Neuronal stem cell (in vitro differentiated cells): Measurements from ENCODE around the gene LRRC18.

ENCODE experiments used
- DNase-seq: peaks from one replicate; pipeline ENCODE4 v3.0.0-alpha.2; 2013; ENCODE audit warnings: low spot score
- H2AFZ ChIP-seq: one replicate; pipeline ENCODE4 v1.6.1; 2013; ENCODE audit warnings: mild to moderate bottlenecking, low read length, inconsistent platforms
- H2AK5ac ChIP-seq: 2 replicates; pipeline ENCODE4 v1.6.1; 2013; ENCODE audit warnings: low read depth, mild to moderate bottlenecking, inconsistent platforms, low read length, moderate library complexity, mixed read lengths
- H2BK120ac ChIP-seq: 2 replicates; pipeline ENCODE4 v1.6.1; 2013; ENCODE audit warnings: low read depth, mild to moderate bottlenecking, inconsistent platforms, low read length, moderate library complexity, mixed read lengths
- H2BK12ac ChIP-seq: one replicate; pipeline ENCODE4 v1.6.1; 2013; ENCODE audit warnings: low read length, inconsistent platforms
- H2BK15ac ChIP-seq: 2 replicates; pipeline ENCODE4 v1.6.1; 2013; ENCODE audit warnings: mild to moderate bottlenecking, low read length, inconsistent platforms, mixed read lengths
- H2BK5ac ChIP-seq: one replicate; pipeline ENCODE4 v1.6.1; 2013; ENCODE audit warnings: inconsistent platforms, mild to moderate bottlenecking, low read length, moderate library complexity
- H3K14ac ChIP-seq: one replicate; pipeline ENCODE4 v1.6.1; 2013; ENCODE audit warnings: low read length, inconsistent platforms
- H3K18ac ChIP-seq: 2 replicates; pipeline ENCODE4 v1.6.1; 2013; ENCODE audit warnings: low read length, inconsistent platforms
- H3K23ac ChIP-seq: 2 replicates; pipeline ENCODE4 v1.6.1; 2013; ENCODE audit warnings: low read depth, mild to moderate bottlenecking, mixed read lengths, low read length, inconsistent platforms; ENCODE audit not compliant: poor library complexity
- H3K27ac ChIP-seq: replicated peaks from 3 replicates; pipeline ENCODE4 v1.5.1; 2013; ENCODE audit warnings: low read length, inconsistent platforms
- H3K27me3 ChIP-seq, 3 experiments: 2 replicates each; pipeline ENCODE4 v1.6.1; 2013; ENCODE audit warnings: low read length in 3 of 3, mild to moderate bottlenecking in 2 of 3, inconsistent platforms in 1 of 3, low read depth in 1 of 3, mixed read lengths in 1 of 3, moderate library complexity in 1 of 3; ENCODE audit not compliant: control insufficient read depth in 3 of 3, insufficient read depth in 3 of 3
- H3K36me3 ChIP-seq, 2 donors: replicated peaks in 1 of 2; 2 replicates each; pipeline ENCODE4 v1.6.1; 2013; ENCODE audit warnings: low read length in 2 of 2; ENCODE audit not compliant: control insufficient read depth in 2 of 2, insufficient read depth in 2 of 2
- H3K4ac ChIP-seq: 2 replicates; pipeline ENCODE4 v1.6.1; 2013; ENCODE audit warnings: inconsistent platforms, mild to moderate bottlenecking, low read length, moderate library complexity
- H3K4me1 ChIP-seq, 2 donors: 1 replicate in 1 of 2; 2 replicates in 1 of 2; pipeline ENCODE4 v1.6.1; 2013; ENCODE audit warnings: low read length in 2 of 2, low read depth in 1 of 2; ENCODE audit not compliant: control insufficient read depth in 2 of 2, insufficient read depth in 1 of 2
- H3K4me2 ChIP-seq: one replicate; pipeline ENCODE4 v1.6.1; 2013; ENCODE audit warnings: mild to moderate bottlenecking, low read length, inconsistent platforms; ENCODE audit not compliant: insufficient read depth, poor library complexity, severe bottlenecking
- H3K4me3 ChIP-seq, 2 donors: 2 replicates each; pipeline ENCODE4 v1.5.1; 2013; ENCODE audit warnings: low read length in 2 of 2, mild to moderate bottlenecking in 2 of 2, inconsistent platforms in 1 of 2, moderate library complexity in 1 of 2
- H3K79me1 ChIP-seq: one replicate; pipeline ENCODE4 v1.6.1; 2013; ENCODE audit warnings: low read depth, mild to moderate bottlenecking, inconsistent platforms, low read length, moderate library complexity
- H3K9ac ChIP-seq: one replicate; pipeline ENCODE4 v1.6.1; 2013; ENCODE audit warnings: mild to moderate bottlenecking, low read depth, low read length, inconsistent platforms; ENCODE audit not compliant: poor library complexity
- H3K9me3 ChIP-seq, 2 donors: replicated peaks in 1 of 2; 2 replicates each; pipeline versions ENCODE3 to v1.6.1; 2013; ENCODE audit warnings: low read length in 2 of 2, mild to moderate bottlenecking in 2 of 2, inconsistent platforms in 1 of 2, low read depth in 1 of 2, mixed read lengths in 1 of 2, moderate library complexity in 1 of 2; ENCODE audit not compliant: control insufficient read depth in 2 of 2, insufficient read depth in 1 of 2
- H4K8ac ChIP-seq: one replicate; pipeline ENCODE4 v1.6.1; 2013; ENCODE audit warnings: low read depth, mild to moderate bottlenecking, inconsistent platforms, low read length, moderate library complexity
- H4K91ac ChIP-seq: one replicate; pipeline ENCODE4 v1.6.1; 2013; ENCODE audit warnings: low read length, low read depth, mild to moderate bottlenecking, inconsistent platforms; ENCODE audit not compliant: poor library complexity
- WGBS, 2 donors: extraction: QIAGEN DNeasy Blood & Tissue Kit; methylation state at CpG; one replicate each; pipeline ENCODE4 v1.1.7; 2013; ENCODE audit warnings: missing lambda C conversion rate in 2 of 2, mixed read lengths in 1 of 2; ENCODE audit not compliant: insufficient read length in 2 of 2, insufficient replicate concordance in 1 of 2; ENCODE audit errors: extremely low coverage in 2 of 2; 5-methylcytosine and 5-hydroxymethylcytosine counted together

The LRRC18 gene

GRCh38 chr10:48904861-48905260 lies 34.8 kb downstream of the LRRC18 start:
- no peak overlapping the region for H3K4me2 ChIP-seq
- H2BK5ac ChIP-seq: no peak overlapping the region
- no peak overlapping the region for H2AFZ ChIP-seq
- H3K9ac ChIP-seq: no peak overlapping the region
- no CpG with 5 or more reads among the region's 2 CpGs for WGBS, 2 donors
- H3K4me1 ChIP-seq: peaks cover 0 to 2% of the 10 kb centered on the region in 2 donors
- no peak overlapping the region for H3K4me3 ChIP-seq
- no peak overlapping the region for H3K4ac ChIP-seq
- H4K8ac ChIP-seq: no peak overlapping the region
- no peaks in the 10 kb centered on the region for H3K36me3 ChIP-seq
- no peak overlapping the region for H3K23ac ChIP-seq
- H3K18ac ChIP-seq: no peak overlapping the region
- no peaks in the 10 kb centered on the region for H3K27me3 ChIP-seq
- no peak overlapping the region for H4K91ac ChIP-seq
- H3K9me3 ChIP-seq: no peaks in the 10 kb centered on the region
- no peaks in the 10 kb centered on the region for H3K79me1 ChIP-seq
- H2BK120ac ChIP-seq: no peak overlapping the region
- no peak overlapping the region for H2BK15ac ChIP-seq
- H2AK5ac ChIP-seq: no peak overlapping the region
- DNase-seq: no peak
- H3K14ac ChIP-seq: no peak overlapping the region
- no peak overlapping the region for H3K27ac ChIP-seq
- no peak overlapping the region for H2BK12ac ChIP-seq

- H3K23ac ChIP-seq: no peak overlapping the region
- H3K9ac ChIP-seq: no peak overlapping the region
- no peak overlapping the region for H3K4me3 ChIP-seq
- no peak overlapping the region for H3K18ac ChIP-seq
- no peak overlapping the region for H2BK5ac ChIP-seq
- H3K4ac ChIP-seq: no peak overlapping the region
- no peaks in the 10 kb centered on the region for H3K27me3 ChIP-seq
- no peak overlapping the region for H2BK15ac ChIP-seq
- DNase-seq: no peak
- H3K79me1 ChIP-seq: no peaks in the 10 kb centered on the region
- no peak overlapping the region for H3K4me2 ChIP-seq
- no peaks in the 10 kb centered on the region for H3K36me3 ChIP-seq
- no peak overlapping the region for H2BK120ac ChIP-seq
- no peak overlapping the region for H3K14ac ChIP-seq
- no CpG with 5 or more reads among the region's 2 CpGs for WGBS, 2 donors
- H2AFZ ChIP-seq: no peak overlapping the region
- H2AK5ac ChIP-seq: no peak overlapping the region
- H2BK12ac ChIP-seq: no peak overlapping the region
- no peak overlapping the region for H4K91ac ChIP-seq
- no peak overlapping the region for H4K8ac ChIP-seq
- H3K27ac ChIP-seq: no peak overlapping the region
- H3K9me3 ChIP-seq: no peaks in the 10 kb centered on the region
- peaks cover 0 to 2% of the 10 kb centered on the region in 2 donors for H3K4me1 ChIP-seq
Measured at GRCh38 chr10:48903151-48903550, 36.5 kb downstream of the LRRC18 start.

DNA sequence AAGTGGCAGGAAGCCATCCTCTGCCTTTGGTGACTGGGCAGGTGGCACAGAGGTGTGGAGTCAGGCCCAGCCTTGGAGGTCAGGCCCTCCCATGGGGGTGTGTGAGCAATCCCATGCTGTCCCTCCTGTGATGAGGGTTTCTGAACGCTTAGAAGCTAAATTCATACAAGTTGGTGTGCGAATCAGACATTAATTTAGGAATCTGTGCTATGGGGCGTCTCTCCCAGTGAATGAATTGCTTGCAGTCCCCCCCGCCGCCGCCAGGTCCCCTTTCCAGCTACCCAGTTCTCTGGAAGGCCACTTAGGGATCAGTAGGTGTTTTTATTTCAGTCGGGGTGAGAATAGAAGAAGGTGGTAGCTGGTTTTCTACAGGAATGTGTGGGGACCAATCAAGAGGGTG lies 37.5 kb downstream of the LRRC18 start:
- no peak overlapping the region for H4K8ac ChIP-seq
- H2BK5ac ChIP-seq: no peak overlapping the region
- no peak overlapping the region for H2BK15ac ChIP-seq
- no peak overlapping the region for H3K9ac ChIP-seq
- H3K4ac ChIP-seq: no peak overlapping the region
- no peak overlapping the region for H3K4me2 ChIP-seq
- no peak overlapping the region for H2BK120ac ChIP-seq
- no peaks in the 10 kb centered on the region for H3K79me1 ChIP-seq
- no peak overlapping the region for H3K14ac ChIP-seq
- no peak overlapping the region for H2AFZ ChIP-seq
- DNase-seq: no peak
- H3K36me3 ChIP-seq: no peaks in the 10 kb centered on the region
- H3K23ac ChIP-seq: no peak overlapping the region
- peaks cover 0 to 2% of the 10 kb centered on the region in 2 donors for H3K4me1 ChIP-seq
- no peak overlapping the region for H3K4me3 ChIP-seq
- WGBS, 2 donors: no CpG with 5 or more reads among the region's 7 CpGs
- no peak overlapping the region for H3K27ac ChIP-seq
- H2AK5ac ChIP-seq: no peak overlapping the region
- no peaks in the 10 kb centered on the region for H3K27me3 ChIP-seq
- no peak overlapping the region for H2BK12ac ChIP-seq
- no peaks in the 10 kb centered on the region for H3K9me3 ChIP-seq
- H3K18ac ChIP-seq: no peak overlapping the region
- no peak overlapping the region for H4K91ac ChIP-seq

GRCh38 chr10:48901319-48901718 lies 38.3 kb downstream of the LRRC18 start:
- H3K27ac ChIP-seq: no peak overlapping the region
- H3K9me3 ChIP-seq: no peaks in the 10 kb centered on the region
- H3K23ac ChIP-seq: no peak overlapping the region
- peaks cover 0 to 2% of the 10 kb centered on the region in 2 donors for H3K4me1 ChIP-seq
- H3K4me2 ChIP-seq: no peak overlapping the region
- no peak overlapping the region for H2AFZ ChIP-seq
- WGBS, 2 donors: no CpG with 5 or more reads among the region's 5 CpGs
- no peak overlapping the region for H2BK120ac ChIP-seq
- no peak overlapping the region for H4K91ac ChIP-seq
- H4K8ac ChIP-seq: no peak overlapping the region
- no peaks in the 10 kb centered on the region for H3K79me1 ChIP-seq
- no peak overlapping the region for H3K4ac ChIP-seq
- H2BK15ac ChIP-seq: no peak overlapping the region
- no peak overlapping the region for H3K14ac ChIP-seq
- no peak overlapping the region for H2BK12ac ChIP-seq
- H2BK5ac ChIP-seq: no peak overlapping the region
- no peaks in the 10 kb centered on the region for H3K36me3 ChIP-seq
- DNase-seq: no peak
- H3K9ac ChIP-seq: no peak overlapping the region
- no peak overlapping the region for H3K4me3 ChIP-seq
- no peak overlapping the region for H2AK5ac ChIP-seq
- no peaks in the 10 kb centered on the region for H3K27me3 ChIP-seq
- H3K18ac ChIP-seq: no peak overlapping the region
